EL (cell line): Measurements from ENCODE around the gene TOB1.

ENCODE experiments used
- DNase-seq: peaks from one replicate; pipeline ENCODE4 v3.0.0-alpha.2; 2016

TOB1 gene

GRCh38 chr17:50866261-50866949, at the start of gene TOB1:
TOB1 (minus strand) TSS chr17:50866354; CDS start chr17:50864017, 2,337 bp downstream.
- peak; percentile 98 for DNase-seq

- no peak for DNase-seq
These were observed 48.4 kb upstream of the TOB1 start for GRCh38 chr17:50914505-50915063.

- no peak for DNase-seq
These were observed 47.0 kb upstream of the TOB1 start for GRCh38 chr17:50913120-50913519.

GRCh38 chr17:50911890-50912289, 45.7 kb upstream of the TOB1 start:
- no peak for DNase-seq

GRCh38 chr17:50911450-50911849, 45.3 kb upstream of the TOB1 start:
- DNase-seq = no peak

GRCh38 chr17:50909765-50910605, 43.8 kb upstream of the TOB1 start:
- no peak for DNase-seq

GRCh38 chr17:50908860-50909764, 43.0 kb upstream of the TOB1 start:
- DNase-seq = no peak

- no peak for DNase-seq
These were observed 42.1 kb upstream of the TOB1 start for GRCh38 chr17:50908140-50908859.

- no peak for DNase-seq
These were observed 40.3 kb upstream of the TOB1 start for GRCh38 chr17:50906443-50906842.

GRCh38 chr17:50905460-50905803, 39.3 kb upstream of the TOB1 start:
- DNase-seq = no peak

GRCh38 chr17:50904518-50905459, 38.6 kb upstream of the TOB1 start:
- DNase-seq = no peak

- DNase-seq = peak; percentile 32
These were observed 37.7 kb upstream of the TOB1 start for GRCh38 chr17:50903604-50904517.

- DNase-seq = no peak
These were observed 36.5 kb upstream of the TOB1 start for GRCh38 chr17:50902372-50903353.

- no peak for DNase-seq
These were observed 34.3 kb upstream of the TOB1 start for GRCh38 chr17:50900383-50900892.

- DNase-seq = no peak
These were observed 33.6 kb upstream of the TOB1 start for GRCh38 chr17:50899559-50900319.

GRCh38 chr17:50899005-50899460, 32.9 kb upstream of the TOB1 start:
- no peak for DNase-seq

- DNase-seq = no peak
These were observed 32.3 kb upstream of the TOB1 start for GRCh38 chr17:50898369-50899004.
